Measurements from ENCODE around the gene FUT8. TPM values are rescaled to one million over a fixed set of nuclear protein-coding genes. Genes with fewer than 3 reads are reported as not detected.
"Not testable (repeated sequence)": the region's sequence is repeated elsewhere in the genome, so short reads cannot be mapped to it uniquely, and the experiment has no call there.

Gene FUT8
- total RNA-seq, 1 donor from 2014 or later, result 15.1 TPM

GRCh38 chr14:65456247-65456646 lies 43.7 kb downstream of the FUT8 start:
- DNase-seq, result no peak

GRCh38 chr14:65461730-65462129 lies 49.2 kb downstream of the FUT8 start:
- peak; percentile 5 for DNase-seq

- no peak for DNase-seq
Measured at GRCh38 chr14:65462411-65462810, 49.9 kb downstream of the FUT8 start.

- DNase-seq, result no peak
Measured at GRCh38 chr14:65465584-65465983, 53.1 kb downstream of the FUT8 start.

- not testable (repeated sequence) for DNase-seq
Measured at GRCh38 chr14:65467926-65468325, 55.4 kb downstream of the FUT8 start.

GRCh38 chr14:65469903-65470302 lies 57.4 kb downstream of the FUT8 start:
- no peak for DNase-seq

GRCh38 chr14:65470404-65470880 lies 57.9 kb downstream of the FUT8 start:
- DNase-seq, result no peak

GRCh38 chr14:65471038-65471878 lies 58.7 kb downstream of the FUT8 start:
- DNase-seq, result no peak

GRCh38 chr14:65472189-65472588 lies 59.7 kb downstream of the FUT8 start:
- no peak for DNase-seq

GRCh38 chr14:65476273-65476941 lies 63.9 kb downstream of the FUT8 start:
- no peak for DNase-seq

- DNase-seq, result no peak
Measured at GRCh38 chr14:65476942-65477318, 64.4 kb downstream of the FUT8 start.

- no peak for DNase-seq
Measured at GRCh38 chr14:65478017-65478416, 65.5 kb downstream of the FUT8 start.

GRCh38 chr14:65478596-65478995 lies 66.1 kb downstream of the FUT8 start:
- peak; percentile 38 for DNase-seq

- DNase-seq, result no peak
Measured at GRCh38 chr14:65479386-65479785, 66.9 kb downstream of the FUT8 start.

GRCh38 chr14:65482757-65483438 lies 70.4 kb downstream of the FUT8 start:
- no peak for DNase-seq

- no peak for DNase-seq
Measured at GRCh38 chr14:65483647-65484046, 71.1 kb downstream of the FUT8 start.

GRCh38 chr14:65485516-65485915 lies 73.0 kb downstream of the FUT8 start:
- DNase-seq, result peak; percentile 4

- DNase-seq, result no peak
Measured at GRCh38 chr14:65486863-65487262, 74.3 kb downstream of the FUT8 start.

- no peak for DNase-seq
Measured at GRCh38 chr14:65487783-65488494, 75.4 kb downstream of the FUT8 start.

- no peak for DNase-seq
Measured at GRCh38 chr14:65491274-65491673, 78.7 kb downstream of the FUT8 start.

- DNase-seq, result no peak
Measured at GRCh38 chr14:65492266-65492665, 79.7 kb downstream of the FUT8 start.

- no peak for DNase-seq
Measured at GRCh38 chr14:65495196-65495595, 82.7 kb downstream of the FUT8 start.
